ENCODE measurements around the gene ULK2. TPM values are rescaled to one million over a fixed set of nuclear protein-coding genes. Genes with fewer than 3 reads are reported as not detected.
"Not testable (repeated sequence)": the region's sequence is repeated elsewhere in the genome, so short reads cannot be mapped to it uniquely, and the experiment has no call there.

The ULK2 gene
- total RNA-seq, 1 donor from 2014 or later = 15.7 TPM

DNA sequence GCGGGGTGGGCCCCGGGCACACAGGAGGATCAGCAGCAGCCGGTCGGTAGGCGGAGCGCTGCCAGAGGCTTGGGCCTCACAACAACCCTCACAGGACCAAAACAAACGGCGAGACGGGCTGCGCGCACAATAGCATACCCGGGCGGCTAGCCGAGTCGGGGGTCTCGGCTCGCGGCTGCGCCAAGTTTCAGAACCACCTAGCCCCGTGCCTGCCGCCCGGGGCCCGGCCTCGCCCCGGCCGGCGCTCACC lies 732 bp downstream of the ULK2 start:
- peak; percentile 26 to 74 for DNase-seq (ENCODE audit: low read depth in 2 of 2)

GRCh38 chr17:19865021-19865420 lies 2.7 kb downstream of the ULK2 start:
- no peak for DNase-seq (ENCODE audit: low read depth in 2 of 2)

DNA sequence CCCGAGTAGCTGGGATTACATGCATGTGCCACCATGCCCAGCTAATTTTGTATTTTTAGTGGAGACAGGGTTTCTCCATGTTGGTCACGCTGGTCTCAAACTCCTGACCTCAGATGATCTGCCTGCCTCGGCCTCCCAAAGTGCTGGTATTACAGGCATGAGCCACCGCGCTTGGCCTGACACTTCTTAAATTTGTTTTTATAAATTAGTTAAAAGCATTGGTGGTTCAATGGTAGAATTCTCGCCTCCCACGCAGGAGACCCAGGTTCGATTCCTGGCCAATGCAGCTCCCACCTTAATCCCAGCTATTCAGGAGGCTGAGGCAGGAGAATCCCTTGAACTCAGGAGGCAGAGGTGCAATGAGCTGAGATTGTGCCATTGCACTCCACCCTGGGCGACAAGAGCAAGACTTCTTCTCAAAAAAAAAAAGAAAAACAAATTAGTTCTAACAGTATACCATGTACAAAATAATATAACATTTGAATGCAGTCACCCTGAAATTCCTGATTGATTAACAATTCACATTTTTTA lies 7.0 kb downstream of the ULK2 start:
- DNase-seq (ENCODE audit: low read depth in 2 of 2) = not testable (repeated sequence)

DNA sequence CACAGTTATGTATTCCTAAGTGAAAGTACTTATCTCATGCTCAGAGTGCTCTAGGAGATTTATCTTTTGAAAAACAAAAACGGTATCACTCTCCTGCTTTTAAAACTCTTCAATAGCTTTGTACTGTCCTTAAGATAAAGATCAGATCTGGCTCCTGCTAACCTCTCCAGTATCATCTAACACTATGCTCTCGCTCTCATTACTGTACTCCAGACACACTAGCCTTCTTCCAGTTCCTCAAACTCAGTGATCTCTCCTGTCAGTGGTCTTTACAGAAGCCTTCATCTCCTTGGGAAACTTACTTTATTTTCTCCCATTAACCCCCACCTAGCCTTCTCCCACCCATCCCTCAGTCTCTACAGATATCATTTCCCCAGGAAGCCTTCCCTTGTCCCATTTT lies 10.1 kb downstream of the ULK2 start:
- DNase-seq (ENCODE audit: low read depth in 2 of 2) = no peak

GRCh38 chr17:19833914-19834313 lies 33.8 kb downstream of the ULK2 start:
- DNase-seq (ENCODE audit: low read depth in 2 of 2) = no peak

DNA sequence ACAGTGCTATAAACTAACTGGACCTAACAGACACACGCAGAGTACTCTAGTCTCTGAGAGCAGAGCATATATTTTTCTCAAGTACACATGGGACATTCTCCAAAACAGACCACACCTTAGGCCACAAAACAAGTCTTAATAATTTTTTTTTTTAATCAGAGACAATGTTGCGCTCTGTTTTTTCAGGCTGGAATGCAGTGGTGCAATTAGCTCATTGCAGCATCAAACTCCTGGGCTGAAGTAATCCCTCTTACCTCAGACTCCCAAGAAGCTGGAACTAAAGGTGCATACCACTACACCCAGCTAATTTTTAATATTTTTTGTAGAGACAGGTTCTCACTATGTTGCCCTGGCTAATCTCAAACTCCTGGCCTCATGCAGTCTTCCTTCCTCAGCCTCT lies 37.7 kb downstream of the ULK2 start:
- no peak for DNase-seq (ENCODE audit: low read depth in 2 of 2)

- DNase-seq (ENCODE audit: low read depth in 2 of 2) = peak; percentile 40 to 45
Observed at GRCh38 chr17:19812407-19812806, 55.3 kb downstream of the ULK2 start.

GRCh38 chr17:19805006-19805405 lies 62.7 kb downstream of the ULK2 start:
- DNase-seq (ENCODE audit: low read depth in 2 of 2) = peak; percentile 11 to 20

DNA sequence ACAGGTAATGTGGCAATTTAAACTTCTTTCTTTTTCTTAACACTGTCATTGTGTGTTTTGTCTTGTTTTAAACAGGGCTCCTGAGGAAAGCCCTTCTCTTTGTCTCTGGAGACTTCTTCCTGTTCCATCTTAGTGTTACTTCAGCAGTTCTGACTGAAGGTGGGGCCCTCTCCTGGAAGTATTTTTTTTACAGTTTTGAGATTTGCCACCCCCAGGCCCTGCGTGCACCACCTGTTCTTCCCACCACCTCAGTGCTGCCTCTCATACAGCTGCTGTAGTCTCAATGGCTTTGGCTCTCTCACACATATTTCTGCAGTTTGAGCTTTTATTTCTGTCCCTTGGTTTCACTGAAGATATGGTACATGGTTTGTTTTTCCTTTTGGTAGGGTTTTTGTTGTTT lies 67.2 kb downstream of the ULK2 start:
- DNase-seq (ENCODE audit: low read depth in 2 of 2) = no peak

GRCh38 chr17:19799796-19800195 lies 67.9 kb downstream of the ULK2 start:
- no peak for DNase-seq (ENCODE audit: low read depth in 2 of 2)

DNA sequence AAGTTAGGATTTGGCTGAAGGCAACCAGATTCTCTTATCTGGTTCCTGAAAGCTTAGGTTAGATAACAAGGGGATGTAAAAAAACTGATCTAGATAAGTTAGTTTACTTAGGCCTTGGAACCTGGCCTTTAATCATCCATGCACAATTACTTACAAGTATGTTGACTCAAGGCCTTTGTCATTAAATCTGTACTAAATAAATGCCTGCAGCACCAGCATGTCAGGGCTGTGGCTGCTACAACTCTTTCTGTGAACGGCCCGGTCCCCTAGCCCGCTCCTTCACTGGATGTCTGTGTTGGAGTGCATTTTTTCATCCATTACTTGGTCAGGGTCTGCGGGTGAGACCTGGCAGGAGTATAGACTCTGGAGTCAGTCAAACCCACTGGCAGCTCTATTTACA lies 71.3 kb downstream of the ULK2 start:
- no peak for DNase-seq (ENCODE audit: low read depth in 2 of 2)

- no peak for DNase-seq (ENCODE audit: low read depth in 2 of 2)
Observed at GRCh38 chr17:19791918-19792550, 75.7 kb downstream of the ULK2 start.

DNA sequence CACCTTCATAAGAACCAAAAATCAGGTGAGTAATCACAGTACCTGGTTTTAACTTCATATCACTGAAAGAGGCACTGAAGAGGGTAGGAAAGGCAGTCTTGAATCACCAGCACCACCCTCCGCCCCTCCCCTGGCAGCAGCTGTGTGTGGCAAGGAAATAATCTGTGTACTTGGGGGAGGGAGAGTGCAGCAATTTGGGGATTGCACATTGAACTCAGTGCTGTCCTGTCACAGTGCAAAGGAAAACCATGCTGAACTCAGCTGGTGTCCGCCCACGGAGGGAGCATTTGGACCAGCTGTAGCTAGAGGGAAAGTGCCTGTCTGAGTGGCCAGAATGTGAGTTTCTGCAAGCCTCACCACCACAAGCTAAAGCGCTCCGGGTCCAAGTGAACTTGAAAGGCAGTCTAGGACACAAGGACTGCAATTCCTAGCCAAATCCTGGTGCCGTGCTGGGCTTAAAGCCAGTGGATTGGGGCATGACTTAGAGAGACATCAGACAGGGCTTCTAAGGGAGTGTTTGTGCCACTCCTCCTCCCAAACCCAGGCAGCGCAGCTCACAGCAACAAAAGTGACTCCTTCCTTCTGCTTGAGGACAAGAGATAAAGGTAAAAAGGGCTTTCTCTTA lies 79.9 kb downstream of the ULK2 start:
- no peak for DNase-seq (ENCODE audit: low read depth in 2 of 2)

DNA sequence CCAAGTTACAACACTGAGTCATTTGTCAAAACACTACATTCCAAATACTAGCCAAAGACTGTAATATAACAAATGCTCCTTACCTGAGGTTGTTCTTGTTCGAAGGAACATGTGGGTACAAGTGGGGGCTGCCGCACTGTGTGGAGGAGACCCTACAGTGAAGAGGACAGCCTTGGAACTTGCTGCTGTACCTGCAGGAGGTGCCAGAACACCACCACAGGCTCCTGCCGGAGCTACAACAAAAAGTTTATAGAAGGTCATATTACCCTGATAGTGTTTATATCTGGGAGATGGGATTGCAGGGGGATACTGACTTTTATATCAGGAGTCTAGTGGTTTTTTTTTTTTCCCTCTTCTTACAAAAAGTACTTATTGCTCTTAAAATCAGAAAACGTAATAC lies 81.9 kb downstream of the ULK2 start:
- DNase-seq (ENCODE audit: low read depth in 2 of 2) = no peak

DNA sequence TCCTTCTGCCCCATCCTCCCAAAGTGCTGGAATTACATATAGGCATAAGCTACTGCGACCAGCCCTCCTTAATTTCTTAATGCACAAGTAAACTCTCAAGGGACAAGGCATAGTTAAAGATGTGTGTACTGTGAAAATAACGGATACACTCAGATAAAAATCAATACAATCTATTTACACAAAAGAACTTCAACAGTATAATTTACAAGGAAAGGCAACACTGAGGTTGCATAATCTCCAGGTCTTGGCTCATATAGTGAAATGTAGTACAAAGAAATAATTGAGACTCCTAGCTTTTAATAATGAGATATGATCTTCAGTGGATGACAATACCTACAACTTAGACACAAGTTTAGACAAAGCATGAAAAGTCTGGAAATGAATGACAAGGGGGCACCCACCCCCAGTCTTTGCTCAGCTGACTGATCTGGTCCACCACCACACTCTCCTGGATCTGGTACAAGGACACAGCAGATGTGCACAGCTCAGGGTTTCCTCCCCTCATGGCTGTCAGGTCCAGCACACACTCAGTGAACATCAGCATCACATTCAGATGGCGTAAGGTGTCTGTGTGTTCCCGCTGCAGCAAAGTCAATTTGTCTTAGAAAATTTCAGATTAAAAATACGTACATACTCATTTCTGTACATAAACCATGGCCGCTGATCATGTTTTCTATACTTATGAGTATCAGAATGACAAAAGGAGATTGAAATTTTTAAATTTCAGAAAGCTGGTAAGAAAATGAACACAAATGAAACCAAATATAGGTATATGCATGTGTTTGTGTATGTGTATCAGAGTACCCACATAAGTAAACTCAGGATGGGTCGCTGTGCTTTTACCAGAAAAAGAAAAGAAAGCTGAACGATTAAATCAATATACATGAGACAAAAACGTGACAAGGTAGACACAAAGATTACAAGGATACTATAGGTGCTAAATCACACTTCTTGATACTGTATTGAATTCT lies 86.0 kb downstream of the ULK2 start:
- no peak for DNase-seq (ENCODE audit: low read depth in 2 of 2)

GRCh38 chr17:19780846-19781245 lies 86.9 kb downstream of the ULK2 start:
- DNase-seq (ENCODE audit: low read depth in 2 of 2) = no peak

GRCh38 chr17:19773534-19773933 lies 94.2 kb downstream of the ULK2 start:
- DNase-seq (ENCODE audit: low read depth in 2 of 2) = no peak

DNA sequence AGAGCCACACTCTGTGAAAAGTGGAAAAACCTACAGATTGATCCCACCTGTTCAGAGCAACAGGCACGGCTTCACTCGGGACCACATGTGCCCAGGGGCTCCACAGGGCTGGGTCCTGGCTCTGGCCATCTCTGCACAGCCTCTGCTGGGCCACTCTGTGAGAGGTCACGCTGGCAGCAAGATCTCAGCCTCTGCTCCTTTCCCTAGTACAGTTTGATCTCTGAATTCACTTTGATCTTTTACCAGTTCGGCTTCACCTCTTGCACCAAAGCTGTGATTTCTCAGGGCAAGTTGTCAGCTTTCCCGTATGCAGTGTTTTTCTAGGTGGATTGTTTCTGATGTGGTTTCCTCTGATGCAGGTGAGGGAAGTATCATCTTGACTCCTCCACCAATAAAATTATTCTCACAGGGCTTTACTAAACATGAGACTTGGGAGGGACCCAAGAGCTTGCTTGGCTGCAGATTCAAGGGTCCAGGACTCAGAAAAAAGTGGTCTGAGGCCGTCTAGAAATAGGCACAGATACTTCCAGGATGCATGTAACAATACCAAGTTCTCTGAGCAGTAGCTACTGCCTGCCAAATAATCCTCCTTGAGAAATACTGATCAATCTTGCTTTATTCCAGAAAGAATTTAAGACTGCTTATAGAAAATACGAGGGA lies 95.6 kb downstream of the ULK2 start:
- no peak for DNase-seq (ENCODE audit: low read depth in 2 of 2)

DNA sequence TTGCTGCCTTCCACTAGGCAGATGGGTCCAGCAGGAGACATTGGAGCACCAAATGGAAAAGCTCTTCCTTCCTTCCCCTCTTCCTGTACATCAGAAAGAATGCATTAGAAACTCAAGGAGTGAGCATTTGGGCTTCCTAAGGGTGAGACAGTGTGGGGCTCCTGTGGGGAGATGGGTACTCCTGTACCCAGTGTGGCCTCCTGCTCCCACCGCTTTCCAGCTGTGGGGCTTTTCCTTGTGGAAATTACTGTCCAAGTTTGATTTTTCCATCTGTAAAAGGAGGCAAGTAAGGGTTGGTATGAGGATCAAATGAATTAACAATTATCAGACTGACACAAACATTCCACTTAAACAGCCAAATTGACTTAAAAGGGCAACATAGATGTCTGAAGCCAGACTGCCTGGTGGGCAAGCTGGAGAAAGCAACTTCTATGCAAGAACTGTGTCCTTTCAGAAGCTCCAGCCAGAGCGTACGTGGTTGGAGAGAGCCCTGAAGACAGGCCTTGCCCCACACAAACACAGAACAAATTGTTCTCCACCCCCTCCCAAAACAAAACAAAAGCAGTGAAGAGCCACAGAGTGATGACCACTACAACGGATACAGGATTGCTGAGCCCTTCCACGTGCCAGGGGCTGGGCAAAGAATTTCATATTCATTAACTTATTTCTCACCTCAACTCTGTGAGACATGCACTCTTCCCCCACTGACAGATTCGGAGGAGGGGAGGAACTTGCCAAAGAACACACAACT lies 96.6 kb downstream of the ULK2 start:
- DNase-seq (ENCODE audit: low read depth in 2 of 2) = no peak

DNA sequence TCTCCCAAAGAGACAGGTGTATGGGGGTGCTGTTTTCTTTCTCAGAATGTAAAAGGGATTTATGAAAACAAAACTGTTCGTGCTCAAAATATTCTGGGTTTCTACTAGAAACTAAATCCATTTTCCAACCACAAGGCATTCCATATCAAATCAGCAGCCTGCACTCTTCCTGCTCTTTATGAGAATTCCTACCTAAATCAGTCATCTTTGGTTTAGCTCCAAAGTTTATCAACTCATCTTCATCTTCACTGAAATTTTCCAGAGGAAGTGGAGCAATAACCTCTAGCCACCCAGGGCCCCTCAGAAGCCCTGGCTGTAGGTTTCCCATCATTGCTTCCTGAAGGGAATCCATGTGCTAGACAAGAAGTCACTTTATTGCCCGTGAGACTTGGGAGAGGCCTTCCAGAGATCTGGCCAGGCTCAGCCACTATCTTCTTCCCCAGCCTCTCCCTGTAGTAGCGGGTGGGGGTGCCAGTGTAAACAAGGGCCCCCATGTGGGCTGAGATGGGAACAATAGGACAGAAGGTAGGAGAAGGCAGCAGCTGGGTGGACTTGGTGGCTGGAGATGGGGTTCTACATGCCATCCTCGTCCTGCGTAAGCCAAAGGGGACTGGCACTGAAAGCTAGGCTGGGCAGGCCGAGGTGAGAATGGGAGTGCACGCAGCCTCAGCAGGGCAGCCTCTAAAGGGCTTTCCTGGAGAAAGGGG lies 97.6 kb downstream of the ULK2 start:
- DNase-seq (ENCODE audit: low read depth in 2 of 2) = peak; percentile 85 to 88

Data from dermis microvascular lymphatic vessel endothelial cell (primary cell).